ENCODE results near the gene TARBP2.
"Not testable (repeated sequence)": the region's sequence is repeated elsewhere in the genome, so short reads cannot be mapped to it uniquely, and the experiment has no call there.

TARBP2 gene

GRCh38 chr12:53472056-53472582 is 29.0 kb upstream of the TARBP2 start:
- DNase-seq, result no peak

- no peak for DNase-seq
Measured at GRCh38 chr12:53474077-53474476, 27.0 kb upstream of the TARBP2 start.

GRCh38 chr12:53474819-53475218 is 26.3 kb upstream of the TARBP2 start:
- no peak for DNase-seq

- no peak for DNase-seq
Measured at GRCh38 chr12:53476769-53477209, 24.3 kb upstream of the TARBP2 start.

- DNase-seq, result no peak
Measured at GRCh38 chr12:53478865-53479264, 22.2 kb upstream of the TARBP2 start.

GRCh38 chr12:53479331-53479730 is 21.8 kb upstream of the TARBP2 start:
- DNase-seq, result no peak

- DNase-seq, result no peak
Measured at GRCh38 chr12:53480491-53481442, 20.3 kb upstream of the TARBP2 start.

- DNase-seq, result not testable (repeated sequence)
Measured at GRCh38 chr12:53481458-53481857, 19.6 kb upstream of the TARBP2 start.

- no peak for DNase-seq
Measured at GRCh38 chr12:53481939-53482586, 19.0 kb upstream of the TARBP2 start.

- no peak for DNase-seq
Measured at GRCh38 chr12:53482626-53483168, 18.4 kb upstream of the TARBP2 start.

GRCh38 chr12:53483225-53483978 is 17.7 kb upstream of the TARBP2 start:
- DNase-seq, result no peak

GRCh38 chr12:53483979-53484377 is 17.1 kb upstream of the TARBP2 start:
- no peak for DNase-seq

GRCh38 chr12:53484686-53485575 is 16.2 kb upstream of the TARBP2 start:
- DNase-seq, result no peak

- no peak for DNase-seq
Measured at GRCh38 chr12:53485955-53486735, 14.9 kb upstream of the TARBP2 start.

- DNase-seq, result no peak
Measured at GRCh38 chr12:53486736-53487487, 14.2 kb upstream of the TARBP2 start.

GRCh38 chr12:53489242-53489864 is 11.7 kb upstream of the TARBP2 start:
- peak; percentile 50 for DNase-seq

- DNase-seq, result peak; percentile 67
Measured at GRCh38 chr12:53492188-53492587, 8.9 kb upstream of the TARBP2 start.

- peak; percentile 88 for DNase-seq
Measured at GRCh38 chr12:53492830-53493609, 8.1 kb upstream of the TARBP2 start.

Data from right kidney (tissue), 1 donor.